ENCODE measurements around the gene TNFSF13B.

DNA sequence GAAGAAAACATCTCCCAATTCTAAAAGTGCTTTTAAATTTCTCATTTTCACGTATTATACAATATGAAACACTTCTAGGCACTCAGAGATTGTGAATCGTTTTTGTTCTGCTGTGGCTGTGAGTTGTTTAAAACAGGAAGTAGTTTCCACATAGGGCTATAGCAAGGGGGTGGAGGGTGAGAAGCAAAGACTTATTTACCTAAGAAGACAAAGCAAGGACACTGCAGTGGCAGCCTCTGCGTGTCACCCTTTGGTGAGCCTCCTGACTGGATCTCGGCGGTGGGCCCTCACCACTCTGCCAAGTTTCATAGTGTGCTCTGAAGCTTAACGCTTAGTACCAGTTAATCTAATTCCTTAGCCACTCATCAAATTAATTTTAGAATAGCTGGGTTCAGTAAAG is 56.8 kb downstream of the TNFSF13B start:
- TF ChIP-seq, protein P1, sequence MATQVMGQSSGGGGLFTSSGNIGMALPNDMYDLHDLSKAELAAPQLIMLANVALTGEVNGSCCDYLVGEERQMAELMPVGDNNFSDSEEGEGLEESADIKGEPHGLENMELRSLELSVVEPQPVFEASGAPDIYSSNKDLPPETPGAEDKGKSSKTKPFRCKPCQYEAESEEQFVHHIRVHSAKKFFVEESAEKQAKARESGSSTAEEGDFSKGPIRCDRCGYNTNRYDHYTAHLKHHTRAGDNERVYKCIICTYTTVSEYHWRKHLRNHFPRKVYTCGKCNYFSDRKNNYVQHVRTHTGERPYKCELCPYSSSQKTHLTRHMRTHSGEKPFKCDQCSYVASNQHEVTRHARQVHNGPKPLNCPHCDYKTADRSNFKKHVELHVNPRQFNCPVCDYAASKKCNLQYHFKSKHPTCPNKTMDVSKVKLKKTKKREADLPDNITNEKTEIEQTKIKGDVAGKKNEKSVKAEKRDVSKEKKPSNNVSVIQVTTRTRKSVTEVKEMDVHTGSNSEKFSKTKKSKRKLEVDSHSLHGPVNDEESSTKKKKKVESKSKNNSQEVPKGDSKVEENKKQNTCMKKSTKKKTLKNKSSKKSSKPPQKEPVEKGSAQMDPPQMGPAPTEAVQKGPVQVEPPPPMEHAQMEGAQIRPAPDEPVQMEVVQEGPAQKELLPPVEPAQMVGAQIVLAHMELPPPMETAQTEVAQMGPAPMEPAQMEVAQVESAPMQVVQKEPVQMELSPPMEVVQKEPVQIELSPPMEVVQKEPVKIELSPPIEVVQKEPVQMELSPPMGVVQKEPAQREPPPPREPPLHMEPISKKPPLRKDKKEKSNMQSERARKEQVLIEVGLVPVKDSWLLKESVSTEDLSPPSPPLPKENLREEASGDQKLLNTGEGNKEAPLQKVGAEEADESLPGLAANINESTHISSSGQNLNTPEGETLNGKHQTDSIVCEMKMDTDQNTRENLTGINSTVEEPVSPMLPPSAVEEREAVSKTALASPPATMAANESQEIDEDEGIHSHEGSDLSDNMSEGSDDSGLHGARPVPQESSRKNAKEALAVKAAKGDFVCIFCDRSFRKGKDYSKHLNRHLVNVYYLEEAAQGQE (IDR thresholded peaks at IDR 0.05; ENCODE audit: borderline replicate concordance): no peak
- no peak for TF ChIP-seq EZH2 (IDR thresholded peaks at IDR 0.05; ENCODE audit: borderline replicate concordance, insufficient read depth, low read length, poor library complexity, severe bottlenecking)
- no peak for TF ChIP-seq POLR2AphosphoS5 (IDR thresholded peaks at IDR 0.05)
- TF ChIP-seq, protein P2, sequence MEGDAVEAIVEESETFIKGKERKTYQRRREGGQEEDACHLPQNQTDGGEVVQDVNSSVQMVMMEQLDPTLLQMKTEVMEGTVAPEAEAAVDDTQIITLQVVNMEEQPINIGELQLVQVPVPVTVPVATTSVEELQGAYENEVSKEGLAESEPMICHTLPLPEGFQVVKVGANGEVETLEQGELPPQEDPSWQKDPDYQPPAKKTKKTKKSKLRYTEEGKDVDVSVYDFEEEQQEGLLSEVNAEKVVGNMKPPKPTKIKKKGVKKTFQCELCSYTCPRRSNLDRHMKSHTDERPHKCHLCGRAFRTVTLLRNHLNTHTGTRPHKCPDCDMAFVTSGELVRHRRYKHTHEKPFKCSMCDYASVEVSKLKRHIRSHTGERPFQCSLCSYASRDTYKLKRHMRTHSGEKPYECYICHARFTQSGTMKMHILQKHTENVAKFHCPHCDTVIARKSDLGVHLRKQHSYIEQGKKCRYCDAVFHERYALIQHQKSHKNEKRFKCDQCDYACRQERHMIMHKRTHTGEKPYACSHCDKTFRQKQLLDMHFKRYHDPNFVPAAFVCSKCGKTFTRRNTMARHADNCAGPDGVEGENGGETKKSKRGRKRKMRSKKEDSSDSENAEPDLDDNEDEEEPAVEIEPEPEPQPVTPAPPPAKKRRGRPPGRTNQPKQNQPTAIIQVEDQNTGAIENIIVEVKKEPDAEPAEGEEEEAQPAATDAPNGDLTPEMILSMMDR (IDR thresholded peaks at IDR 0.05; ENCODE audit: poor library complexity, severe bottlenecking): no peak
- no peak for TF ChIP-seq RAD21 (conservative IDR thresholded peaks at IDR 0.05)
